HG03457 (cell line): ENCODE data around the gene ABHD6.
A peak's percentile ranks its signal among the peaks of the same experiment; 100 is the strongest.
"Not testable (repeated sequence)": the region's sequence is repeated elsewhere in the genome, so short reads cannot be mapped to it uniquely, and the experiment has no call there.

Source experiments
- ATAC-seq: cut with Tn5 transposase; IDR thresholded peaks from one replicate; pipeline ENCODE4 v1.9.1; 2021; ENCODE audit warnings: moderate number of reproducible peaks; ENCODE audit not compliant: unreplicated experiment

ABHD6 gene

DNA sequence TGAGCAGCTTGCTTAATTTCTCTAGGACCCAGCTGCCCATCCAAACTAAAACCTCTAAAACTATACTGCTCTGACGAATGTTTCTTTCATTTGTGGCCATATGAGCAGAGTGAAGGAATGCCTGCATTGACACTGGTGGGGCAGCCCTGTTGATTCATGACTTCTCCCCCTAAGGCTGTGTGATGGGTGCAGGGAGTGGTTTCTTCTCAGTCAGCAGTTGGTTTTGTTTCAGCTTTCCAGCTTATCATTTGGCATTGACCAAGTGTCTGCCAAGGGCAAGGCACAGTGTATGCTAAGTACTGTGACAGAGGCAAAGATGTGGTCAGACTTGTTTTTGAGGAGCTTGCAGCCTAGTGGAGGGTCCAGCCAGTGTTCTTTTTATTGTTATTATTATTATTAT is 4.7 kb downstream of the ABHD6 start:
- ATAC-seq: no peak

DNA sequence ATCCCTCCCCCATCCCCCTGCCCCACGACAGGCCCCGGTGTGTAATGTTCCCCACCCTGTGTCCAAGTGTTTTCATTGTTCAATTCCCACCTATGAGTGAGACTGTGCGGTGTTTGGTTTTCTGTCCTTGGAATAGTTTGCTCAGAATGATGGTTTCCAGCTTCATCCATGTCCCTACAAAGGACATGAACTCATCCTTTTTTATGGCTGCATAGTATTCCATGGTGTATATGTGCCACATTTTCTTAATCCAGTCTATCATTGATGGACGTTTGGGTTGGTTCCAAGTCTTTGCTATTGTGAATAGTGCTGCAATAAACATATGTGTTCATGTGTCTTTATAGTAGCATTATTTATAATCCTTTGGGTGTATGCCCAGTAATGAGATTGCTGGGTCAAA is 5.3 kb downstream of the ABHD6 start:
- ATAC-seq: not testable (repeated sequence)

- ATAC-seq: no peak
These were observed 6.5 kb downstream of the ABHD6 start for GRCh38 chr3:58243976-58244585.

DNA sequence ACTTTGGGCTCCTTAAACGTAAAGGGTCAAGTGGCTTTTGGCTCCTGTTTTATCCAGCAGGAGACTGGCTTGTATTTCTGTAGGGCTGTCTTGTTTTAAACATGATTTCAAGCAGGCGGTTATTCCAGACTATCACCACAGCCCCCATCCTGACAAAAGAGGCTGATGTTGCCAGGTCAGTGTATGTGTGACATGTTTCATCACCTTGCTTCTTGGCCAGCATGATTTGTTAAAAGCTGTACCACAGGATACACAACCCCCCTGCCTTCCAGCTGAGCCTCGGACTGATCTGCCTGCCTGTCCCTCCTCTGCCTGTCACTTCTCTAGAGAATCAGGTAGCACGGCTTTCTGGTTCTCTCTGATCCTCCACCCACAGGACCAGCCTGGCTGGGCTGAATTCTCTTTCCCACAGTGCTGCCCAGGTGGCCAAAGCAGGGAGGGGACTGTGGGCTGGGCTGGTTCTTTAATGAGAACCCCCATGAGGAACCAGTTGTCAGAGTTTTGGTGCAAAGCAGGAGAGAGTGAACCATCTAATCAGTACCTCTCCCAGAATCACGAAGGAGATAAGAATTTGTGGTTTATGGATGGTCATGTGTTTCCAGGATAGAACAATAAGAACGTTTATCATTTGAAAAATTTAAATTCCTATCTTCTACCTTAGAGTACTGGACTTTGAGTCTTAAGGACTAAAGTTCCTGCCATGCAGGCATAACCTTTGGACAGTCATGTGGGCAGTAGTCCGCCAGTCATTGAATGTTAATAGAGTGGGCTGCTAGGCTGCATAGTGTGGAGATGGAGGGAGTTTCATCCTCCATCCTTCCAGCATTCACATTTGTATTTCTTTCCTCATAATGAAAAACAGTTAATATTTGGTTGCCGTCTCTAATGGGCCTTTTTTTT is 8.8 kb downstream of the ABHD6 start:
- no peak for ATAC-seq

DNA sequence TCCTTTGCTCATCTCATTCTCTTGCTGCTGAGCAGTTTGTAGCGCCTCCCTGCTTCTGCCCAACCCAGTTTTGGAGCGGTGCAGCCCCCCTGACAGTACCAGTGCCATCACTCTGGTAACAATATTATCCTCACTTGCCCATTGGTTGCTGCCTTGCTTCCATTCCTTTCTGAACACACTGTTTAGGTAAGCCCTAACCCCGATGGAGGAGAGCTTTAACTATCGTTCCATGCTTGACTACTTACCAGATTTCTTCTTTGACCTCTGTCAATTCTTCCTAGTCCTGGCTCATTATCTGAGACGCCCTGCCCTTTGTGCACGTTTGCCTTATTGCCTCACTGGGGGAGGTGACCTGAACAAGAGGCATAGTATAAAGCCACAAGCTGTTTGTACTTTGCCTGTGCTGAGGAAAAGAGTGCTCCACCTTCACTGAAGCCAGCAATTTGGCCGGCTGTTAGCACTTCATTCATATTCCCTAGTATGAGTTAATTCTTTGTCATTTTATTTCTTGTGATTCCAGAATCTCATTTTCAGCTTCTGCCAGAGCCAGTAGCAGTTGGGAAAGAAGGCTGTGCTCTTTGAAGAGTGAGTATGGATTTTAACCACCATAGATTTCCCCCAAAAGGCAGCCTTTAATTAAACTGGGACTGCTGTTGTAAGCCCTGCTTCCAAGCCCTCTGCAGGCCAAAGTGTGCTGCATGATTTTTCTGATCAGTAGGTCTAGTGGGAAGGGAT is 11.9 kb downstream of the ABHD6 start:
- no peak for ATAC-seq

DNA sequence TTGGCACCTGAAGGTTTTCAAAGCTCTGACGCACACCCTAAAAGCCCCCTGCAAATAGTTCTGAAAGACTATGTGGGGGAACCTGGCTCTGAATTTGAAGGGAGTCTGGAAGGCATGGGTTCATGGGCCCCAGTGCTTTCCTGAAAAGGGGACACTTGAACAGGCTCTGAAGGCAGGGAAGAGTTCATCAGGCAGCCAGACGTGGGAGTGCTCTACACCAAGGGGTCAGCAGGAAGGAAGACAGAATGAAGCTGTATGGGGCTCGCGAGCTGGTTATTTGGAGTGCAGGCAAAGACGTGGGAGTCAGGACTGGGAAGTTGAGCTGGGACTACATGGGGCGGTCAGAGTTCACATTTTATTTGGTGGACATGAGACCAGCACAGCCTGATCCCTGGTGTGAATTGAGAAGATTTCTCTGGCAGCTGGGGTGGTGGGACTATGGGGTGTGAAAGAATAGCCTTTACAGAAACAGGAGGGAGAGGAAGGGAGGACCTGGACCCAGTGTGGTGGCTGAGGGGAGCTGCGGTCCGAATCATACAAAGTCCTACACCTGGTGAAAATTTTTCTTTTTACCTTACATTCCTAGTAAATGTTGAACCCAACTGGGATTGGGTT is 12.6 kb downstream of the ABHD6 start:
- ATAC-seq: no peak

DNA sequence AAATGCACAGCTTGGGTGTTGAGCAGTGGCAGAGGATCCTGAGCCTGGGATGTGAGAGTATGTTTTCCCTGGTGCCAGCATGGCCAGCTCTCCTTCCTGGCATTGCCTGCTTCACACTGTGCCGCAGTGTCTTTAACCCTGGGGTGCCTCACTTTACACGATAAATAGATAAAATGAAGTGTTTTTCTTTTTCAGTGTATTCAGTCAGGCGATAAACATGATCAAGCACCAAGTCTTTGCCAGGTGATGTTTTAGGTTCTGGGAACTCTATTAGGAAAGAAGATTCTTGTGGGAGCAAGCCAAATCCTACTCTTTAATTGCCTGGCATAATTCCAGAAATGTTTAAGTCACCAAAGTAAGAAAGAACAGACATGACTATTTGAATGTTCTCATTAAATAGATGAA is 14.0 kb downstream of the ABHD6 start:
- no peak for ATAC-seq

GRCh38 chr3:58254144-58254543 is 16.6 kb downstream of the ABHD6 start:
- no peak for ATAC-seq

GRCh38 chr3:58256061-58256460 is 18.5 kb downstream of the ABHD6 start:
- no peak for ATAC-seq

GRCh38 chr3:58256511-58256910 is 18.9 kb downstream of the ABHD6 start:
- no peak for ATAC-seq

- no peak for ATAC-seq
These were observed 20.9 kb downstream of the ABHD6 start for GRCh38 chr3:58258392-58259055.

DNA sequence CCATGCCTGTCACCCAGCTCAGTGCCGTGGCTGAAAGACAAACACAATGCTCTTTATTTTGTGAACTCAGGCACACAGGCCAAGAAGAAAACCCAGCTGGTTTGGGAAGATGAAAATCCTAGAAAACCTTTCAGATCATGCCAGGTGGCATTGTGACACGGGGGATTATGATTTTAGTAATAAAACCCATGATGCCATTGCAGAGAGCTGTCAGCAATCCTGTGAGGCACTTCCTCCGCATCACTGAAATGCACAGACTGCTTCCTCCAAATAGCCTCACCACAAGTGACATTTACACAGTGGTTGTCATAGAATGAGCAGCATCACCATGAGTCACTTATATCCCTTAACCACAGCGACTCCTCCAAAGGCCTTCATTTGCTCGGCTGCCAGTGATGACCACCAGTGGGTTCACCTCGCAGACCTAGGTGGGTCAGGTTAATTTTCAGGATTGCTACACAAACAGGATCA is 22.7 kb downstream of the ABHD6 start:
- no peak for ATAC-seq

DNA sequence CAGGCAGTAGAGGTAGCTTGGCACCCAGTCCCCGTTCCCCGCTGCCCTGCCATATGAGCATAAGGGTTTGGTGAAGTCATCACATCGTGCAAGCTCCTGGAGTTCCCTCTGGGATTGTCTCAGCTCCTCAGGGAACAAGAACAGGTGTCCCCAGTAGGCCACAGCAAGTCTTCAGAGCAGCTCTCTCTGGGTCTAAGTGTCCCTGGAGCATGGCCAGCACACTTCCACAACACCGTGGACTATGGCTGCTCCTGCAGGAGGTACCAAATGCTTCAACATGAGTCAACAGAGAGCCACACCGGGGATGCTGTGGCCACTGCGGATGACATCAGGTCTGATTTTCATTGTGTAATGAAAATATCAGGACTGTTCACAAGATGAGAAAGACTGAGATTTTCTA is 23.1 kb downstream of the ABHD6 start:
- ATAC-seq: no peak

- ATAC-seq: peak; percentile 85
These were observed 24.5 kb downstream of the ABHD6 start for GRCh38 chr3:58261954-58262666.

DNA sequence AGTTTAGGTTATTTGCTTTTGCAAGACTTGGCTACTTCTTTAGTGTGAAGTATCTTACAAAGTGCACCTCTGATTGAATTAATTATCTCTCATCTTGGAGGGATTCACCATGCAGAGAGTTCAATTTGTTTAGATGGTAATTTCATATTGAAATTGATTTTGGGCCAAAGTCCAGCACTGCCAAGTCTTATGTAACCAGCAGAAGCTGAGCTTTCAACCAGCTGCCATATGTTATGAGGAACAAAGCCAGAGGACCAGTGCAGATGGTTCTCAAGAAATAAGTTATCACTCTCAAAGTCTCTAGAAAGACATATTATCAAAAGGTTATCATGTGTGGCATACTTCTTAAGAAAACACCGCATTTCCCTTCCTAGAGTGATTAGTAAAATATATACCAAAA is 29.0 kb downstream of the ABHD6 start:
- ATAC-seq: no peak

GRCh38 chr3:58267543-58267942 is 30.0 kb downstream of the ABHD6 start:
- ATAC-seq: not testable (repeated sequence)

DNA sequence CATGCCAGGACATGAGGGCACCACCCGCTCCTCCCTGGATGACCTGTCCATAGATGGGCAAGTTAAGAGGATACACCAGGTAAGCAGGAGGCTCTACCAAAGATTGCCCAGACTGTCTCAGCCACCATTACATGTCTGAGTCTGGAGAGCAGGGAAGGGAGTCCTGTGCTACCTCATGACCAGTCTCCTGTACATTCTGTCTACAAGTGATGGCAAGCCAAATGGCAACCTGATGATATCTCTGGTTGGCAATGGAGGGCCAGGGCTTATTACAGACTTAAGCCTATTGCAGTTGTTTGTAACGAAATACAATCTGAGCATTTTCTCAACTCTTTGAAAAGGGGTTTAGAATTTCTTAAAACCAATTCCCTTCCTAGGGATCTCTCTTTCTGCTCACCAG is 31.8 kb downstream of the ABHD6 start:
- no peak for ATAC-seq

DNA sequence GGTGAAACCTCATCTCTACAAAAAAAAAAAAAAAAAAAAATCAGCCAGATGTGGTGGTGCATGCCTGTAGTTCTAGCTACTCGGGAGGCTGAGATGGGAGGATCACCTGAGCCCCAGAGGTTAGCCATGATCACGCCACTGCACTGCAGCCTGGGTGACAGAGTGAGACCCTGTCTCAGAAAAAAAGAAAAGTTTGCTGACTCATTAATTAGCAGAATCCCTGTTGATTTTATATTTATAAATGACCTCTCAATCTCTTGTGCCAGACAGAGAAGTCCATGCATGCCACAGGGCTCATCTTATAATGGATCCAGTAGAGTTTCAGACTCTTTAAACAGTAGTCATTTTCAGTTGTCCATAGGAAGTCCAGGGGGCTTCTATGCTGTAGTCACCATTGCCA is 32.9 kb downstream of the ABHD6 start:
- no peak for ATAC-seq

- ATAC-seq: no peak
These were observed 34.4 kb downstream of the ABHD6 start for GRCh38 chr3:58271901-58272501.

- ATAC-seq: no peak
These were observed 35.3 kb downstream of the ABHD6 start for GRCh38 chr3:58272891-58273290.
